ENCODE data around the gene ZBTB20. TPM values are rescaled to one million over a fixed set of nuclear protein-coding genes. Genes with fewer than 3 reads are reported as not detected.

ZBTB20 gene
- total and polyA plus RNA-seq, 5 donors from 2014 or later: 10.1 to 58.2 (median 13.2) TPM

- no peaks in the 10 kb centered on the region for H3K27me3 ChIP-seq (ENCODE audit: control insufficient read depth, insufficient read depth, low read length)
- H3K4me1 ChIP-seq (ENCODE audit: control insufficient read depth, insufficient read depth, low read length, poor library complexity, severe bottlenecking): peaks cover 15% of the 10 kb centered on the region
- Mint-ChIP-seq H3K4me3 (no peak overlapping the region), H3K27me3 (no peaks in the 10 kb centered on the region), H3K9me3 (no peaks in the 10 kb centered on the region), H3K36me3 (peaks cover 8% of the 10 kb centered on the region), H3K27ac (no peak overlapping the region), H3K4me1 (peaks cover 30 to 62% (median 33%) of the 10 kb centered on the region in 4 donors)
- DNase-seq (no peak), ATAC-seq (ENCODE audit: low read depth in 2 of 2) (no peak)
- H3K27ac ChIP-seq (ENCODE audit: insufficient read depth, low read length, poor library complexity, severe bottlenecking): no peak overlapping the region
- no peak overlapping the region for H3K4me3 ChIP-seq (ENCODE audit: low read depth, low read length)
- no peaks in the 10 kb centered on the region for H3K36me3 ChIP-seq (ENCODE audit: control insufficient read depth, insufficient read depth, low read length)
- H3K9me3 ChIP-seq (ENCODE audit: control insufficient read depth in 2 of 2, low read length in 2 of 2): no peaks in the 10 kb centered on the region
These were observed 48.6 kb downstream of the ZBTB20 start for GRCh38 chr3:115098354-115099073.

- peaks cover 27 to 58% (median 29%) of the 10 kb centered on the region in 4 donors for H3K4me1 Mint-ChIP-seq
- no peak overlapping the region for H3K27ac ChIP-seq (ENCODE audit: insufficient read depth, low read length, poor library complexity, severe bottlenecking)
- H3K9me3 ChIP-seq (ENCODE audit: control insufficient read depth in 2 of 2, low read length in 2 of 2): no peaks in the 10 kb centered on the region
- H3K4me3 ChIP-seq (ENCODE audit: low read depth, low read length): no peak overlapping the region
- H3K4me1 ChIP-seq (ENCODE audit: control insufficient read depth, insufficient read depth, low read length, poor library complexity, severe bottlenecking): peaks cover 5% of the 10 kb centered on the region
- DNase-seq (no peak), ATAC-seq (ENCODE audit: low read depth in 2 of 2) (no peak)
- H3K9me3 Mint-ChIP-seq: no peaks in the 10 kb centered on the region
- no peak overlapping the region for H3K4me3 Mint-ChIP-seq
- H3K27me3 ChIP-seq (ENCODE audit: control insufficient read depth, insufficient read depth, low read length): no peaks in the 10 kb centered on the region
- no peaks in the 10 kb centered on the region for H3K36me3 ChIP-seq (ENCODE audit: control insufficient read depth, insufficient read depth, low read length)
- H3K27me3 Mint-ChIP-seq: no peaks in the 10 kb centered on the region
- no peak overlapping the region for H3K27ac Mint-ChIP-seq
- H3K36me3 Mint-ChIP-seq: no peaks in the 10 kb centered on the region
These were observed 51.9 kb downstream of the ZBTB20 start for GRCh38 chr3:115095236-115095635.

- no peaks in the 10 kb centered on the region for H3K4me1 ChIP-seq (ENCODE audit: control insufficient read depth, insufficient read depth, low read length, poor library complexity, severe bottlenecking)
- no peaks in the 10 kb centered on the region for H3K27me3 ChIP-seq (ENCODE audit: control insufficient read depth, insufficient read depth, low read length)
- Mint-ChIP-seq H3K27me3 (no peaks in the 10 kb centered on the region), H3K27ac (peak overlapping the region in 1 of 3 donors; percentile 49), H3K4me3 (no peak overlapping the region), H3K9me3 (no peaks in the 10 kb centered on the region), H3K4me1 (peaks cover 16 to 36% (median 20%) of the 10 kb centered on the region in 4 donors), H3K36me3 (no peaks in the 10 kb centered on the region)
- no peaks in the 10 kb centered on the region for H3K36me3 ChIP-seq (ENCODE audit: control insufficient read depth, insufficient read depth, low read length)
- ATAC-seq (ENCODE audit: low read depth in 2 of 2) (peak in 1 of 2 donors; percentile 34), DNase-seq (peak; percentile 39 to 57 (median 53))
- H3K4me3 ChIP-seq (ENCODE audit: low read depth, low read length): no peak overlapping the region
- H3K27ac ChIP-seq (ENCODE audit: insufficient read depth, low read length, poor library complexity, severe bottlenecking): no peak overlapping the region
- H3K9me3 ChIP-seq (ENCODE audit: control insufficient read depth in 2 of 2, low read length in 2 of 2): no peaks in the 10 kb centered on the region
These were observed 54.8 kb downstream of the ZBTB20 start for GRCh38 chr3:115092220-115092791.

GRCh38 chr3:115090712-115091111, 56.4 kb downstream of the ZBTB20 start:
- Mint-ChIP-seq H3K36me3 (no peaks in the 10 kb centered on the region), H3K4me1 (peaks cover 9 to 35% (median 20%) of the 10 kb centered on the region in 4 donors)

GRCh38 chr3:115089481-115089880, 57.6 kb downstream of the ZBTB20 start:
- Histone ChIP-seq H3K4me3 (ENCODE audit: low read depth, low read length) (no peak overlapping the region), H3K27ac (ENCODE audit: insufficient read depth, low read length, poor library complexity, severe bottlenecking) (no peak overlapping the region), H3K36me3 (ENCODE audit: control insufficient read depth, insufficient read depth, low read length) (no peaks in the 10 kb centered on the region), H3K9me3 (ENCODE audit: control insufficient read depth in 2 of 2, low read length in 2 of 2) (no peaks in the 10 kb centered on the region), H3K27me3 (ENCODE audit: control insufficient read depth, insufficient read depth, low read length) (no peaks in the 10 kb centered on the region), H3K4me1 (ENCODE audit: control insufficient read depth, insufficient read depth, low read length, poor library complexity, severe bottlenecking) (no peaks in the 10 kb centered on the region)
- Mint-ChIP-seq H3K4me1 (peaks cover 6 to 44% (median 18%) of the 10 kb centered on the region in 4 donors), H3K9me3 (no peaks in the 10 kb centered on the region), H3K27ac (peak overlapping the region in 1 of 3 donors; percentile 36), H3K4me3 (no peak overlapping the region), H3K36me3 (no peaks in the 10 kb centered on the region), H3K27me3 (no peaks in the 10 kb centered on the region)
- ATAC-seq (ENCODE audit: low read depth in 2 of 2): no peak
- DNase-seq: no peak

More at GRCh38 chr3:115090712-115091111, 56.4 kb downstream of the ZBTB20 start:
- H3K27me3 Mint-ChIP-seq: no peaks in the 10 kb centered on the region
- no peaks in the 10 kb centered on the region for H3K9me3 Mint-ChIP-seq
- H3K4me3 ChIP-seq (ENCODE audit: low read depth, low read length): no peak overlapping the region
- ATAC-seq (ENCODE audit: low read depth in 2 of 2) (no peak), DNase-seq (no peak)
- H3K27me3 ChIP-seq (ENCODE audit: control insufficient read depth, insufficient read depth, low read length): no peaks in the 10 kb centered on the region
- H3K9me3 ChIP-seq (ENCODE audit: control insufficient read depth in 2 of 2, low read length in 2 of 2): no peaks in the 10 kb centered on the region
- no peaks in the 10 kb centered on the region for H3K4me1 ChIP-seq (ENCODE audit: control insufficient read depth, insufficient read depth, low read length, poor library complexity, severe bottlenecking)
- H3K27ac ChIP-seq (ENCODE audit: insufficient read depth, low read length, poor library complexity, severe bottlenecking): no peak overlapping the region
- H3K4me3 Mint-ChIP-seq: no peak overlapping the region
- H3K27ac Mint-ChIP-seq: no peak overlapping the region
- H3K36me3 ChIP-seq (ENCODE audit: control insufficient read depth, insufficient read depth, low read length): no peaks in the 10 kb centered on the region

GRCh38 chr3:115087512-115087911, 59.6 kb downstream of the ZBTB20 start:
- H3K9me3 Mint-ChIP-seq: no peaks in the 10 kb centered on the region
- no peak overlapping the region for H3K4me3 Mint-ChIP-seq
- no peaks in the 10 kb centered on the region for H3K36me3 Mint-ChIP-seq
- H3K27me3 ChIP-seq (ENCODE audit: control insufficient read depth, insufficient read depth, low read length): no peaks in the 10 kb centered on the region
- H3K27ac Mint-ChIP-seq: no peak overlapping the region
- peaks cover 12 to 44% (median 22%) of the 10 kb centered on the region in 4 donors for H3K4me1 Mint-ChIP-seq
- H3K9me3 ChIP-seq (ENCODE audit: control insufficient read depth in 2 of 2, low read length in 2 of 2): no peaks in the 10 kb centered on the region
- no peak overlapping the region for H3K4me3 ChIP-seq (ENCODE audit: low read depth, low read length)
- no peaks in the 10 kb centered on the region for H3K27me3 Mint-ChIP-seq
- H3K27ac ChIP-seq (ENCODE audit: insufficient read depth, low read length, poor library complexity, severe bottlenecking): no peak overlapping the region
- H3K36me3 ChIP-seq (ENCODE audit: control insufficient read depth, insufficient read depth, low read length): no peaks in the 10 kb centered on the region
- no peaks in the 10 kb centered on the region for H3K4me1 ChIP-seq (ENCODE audit: control insufficient read depth, insufficient read depth, low read length, poor library complexity, severe bottlenecking)
- DNase-seq (no peak), ATAC-seq (ENCODE audit: low read depth in 2 of 2) (no peak)

GRCh38 chr3:115086344-115086743, 60.7 kb downstream of the ZBTB20 start:
- Histone ChIP-seq H3K27me3 (ENCODE audit: control insufficient read depth, insufficient read depth, low read length) (no peaks in the 10 kb centered on the region), H3K36me3 (ENCODE audit: control insufficient read depth, insufficient read depth, low read length) (no peaks in the 10 kb centered on the region), H3K4me1 (ENCODE audit: control insufficient read depth, insufficient read depth, low read length, poor library complexity, severe bottlenecking) (no peaks in the 10 kb centered on the region), H3K4me3 (ENCODE audit: low read depth, low read length) (no peak overlapping the region), H3K27ac (ENCODE audit: insufficient read depth, low read length, poor library complexity, severe bottlenecking) (no peak overlapping the region), H3K9me3 (ENCODE audit: control insufficient read depth in 2 of 2, low read length in 2 of 2) (no peaks in the 10 kb centered on the region)
- Mint-ChIP-seq H3K27me3 (no peaks in the 10 kb centered on the region), H3K4me3 (no peak overlapping the region), H3K4me1 (peaks cover 6 to 41% (median 20%) of the 10 kb centered on the region in 4 donors), H3K36me3 (no peaks in the 10 kb centered on the region), H3K9me3 (no peaks in the 10 kb centered on the region), H3K27ac (no peak overlapping the region)
- ATAC-seq (ENCODE audit: low read depth in 2 of 2) (no peak), DNase-seq (no peak)

All from CD4-positive, CD25-positive, alpha-beta regulatory T cell (primary cell).